Transverse colon (tissue), 4 donors: ENCODE measurements around the gene CNDP1.

ENCODE experiments used
- CTCF ChIP-seq, 5 experiments: fragments of 200-600 bp in 3 of 5; fragments of 450-650 bp in 2 of 5; sonication (generic) in 3 of 5; IDR thresholded peaks; 1 replicate in 2 of 5; 2 replicates in 3 of 5; pipeline ENCODE4 v1.5.1; 2016 to 2017; ENCODE audit warnings: antibody characterized with exemption in 5 of 5, inconsistent platforms in 3 of 5, mild to moderate bottlenecking in 2 of 5, moderate library complexity in 1 of 5
- POLR2A ChIP-seq: fragments of 450-650 bp; IDR thresholded peaks from one replicate; pipeline ENCODE4 v1.6.1; 2016; ENCODE audit warnings: antibody characterized with exemption, mild to moderate bottlenecking, moderate library complexity
- POLR2AphosphoS5 ChIP-seq, 3 donors: sonication (generic); formaldehyde crosslinking; IDR thresholded peaks; one replicate each; pipeline ENCODE4 v1.6.1; 2016; ENCODE audit warnings: antibody characterized with exemption in 3 of 3

GRCh38 chr18:74495581-74496507, 38.5 kb upstream of the CNDP1 start, which contains the start of gene CNDP2:
- TF ChIP-seq CTCF (IDR thresholded peaks at IDR 0.05) (no peak), POLR2AphosphoS5 (IDR thresholded peaks at IDR 0.05) (peak; percentile 85 to 94 (median 94)), POLR2A (peak; percentile 86)
